ENCODE measurements around the gene ATCAY.
"Not testable (repeated sequence)": the region's sequence is repeated elsewhere in the genome, so short reads cannot be mapped to it uniquely, and the experiment has no call there.

Gene ATCAY

GRCh38 chr19:3857449-3858003 lies 23.0 kb upstream of the ATCAY start:
- no peak for DNase-seq

GRCh38 chr19:3860499-3860898 lies 20.0 kb upstream of the ATCAY start:
- DNase-seq: no peak

DNA sequence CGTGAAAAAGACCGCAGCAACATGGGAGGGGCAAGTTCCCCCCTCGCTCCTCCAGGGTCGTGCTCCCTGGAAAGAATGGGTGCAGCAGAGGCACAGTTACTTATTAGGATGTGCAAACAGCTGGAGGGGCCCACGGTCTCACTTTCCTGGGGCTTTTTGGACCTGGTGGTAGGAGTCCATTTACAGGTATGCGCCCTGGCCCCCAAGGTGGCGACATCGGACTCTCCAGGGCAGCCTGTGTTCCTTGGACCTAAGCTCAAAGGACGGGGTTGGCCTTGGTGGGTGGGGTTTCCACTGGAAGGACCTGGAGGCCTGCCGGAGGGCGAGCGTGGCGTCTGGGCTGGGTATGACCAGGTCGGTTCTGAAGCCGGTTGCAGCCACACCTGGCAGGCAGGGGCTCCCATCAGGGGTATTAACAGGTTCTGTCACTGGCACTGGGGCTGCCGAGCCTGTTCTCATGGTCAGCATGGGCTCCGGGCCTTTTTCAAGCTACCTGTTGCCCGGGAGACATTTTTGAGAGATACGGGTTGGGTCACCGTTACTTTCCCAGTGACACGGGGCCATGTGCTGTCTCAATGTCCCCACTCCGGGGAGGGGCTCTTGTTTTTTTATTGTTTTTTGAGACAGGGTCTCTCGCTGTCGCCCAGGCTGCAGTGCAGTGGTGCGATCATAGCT lies 17.5 kb upstream of the ATCAY start:
- DNase-seq: no peak

DNA sequence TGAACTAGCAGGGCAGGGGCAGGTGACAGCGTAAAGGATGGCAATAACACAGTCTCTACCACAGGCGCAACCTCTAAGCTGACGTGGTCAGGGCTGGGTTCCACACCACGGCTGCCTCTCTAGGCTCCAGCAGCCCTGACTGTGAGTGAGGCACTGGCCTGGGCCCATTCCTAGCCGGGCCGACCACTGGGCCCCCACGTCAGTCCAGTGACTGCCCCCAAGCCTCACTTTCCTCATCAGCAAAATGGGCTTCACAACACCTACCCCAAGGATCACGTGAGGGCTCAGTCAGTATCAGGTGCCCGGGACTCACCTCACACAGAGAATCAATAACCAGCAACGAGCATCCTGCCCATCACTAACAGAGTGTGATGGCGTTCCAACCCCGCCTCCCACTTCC lies 16.8 kb upstream of the ATCAY start:
- no peak for DNase-seq

DNA sequence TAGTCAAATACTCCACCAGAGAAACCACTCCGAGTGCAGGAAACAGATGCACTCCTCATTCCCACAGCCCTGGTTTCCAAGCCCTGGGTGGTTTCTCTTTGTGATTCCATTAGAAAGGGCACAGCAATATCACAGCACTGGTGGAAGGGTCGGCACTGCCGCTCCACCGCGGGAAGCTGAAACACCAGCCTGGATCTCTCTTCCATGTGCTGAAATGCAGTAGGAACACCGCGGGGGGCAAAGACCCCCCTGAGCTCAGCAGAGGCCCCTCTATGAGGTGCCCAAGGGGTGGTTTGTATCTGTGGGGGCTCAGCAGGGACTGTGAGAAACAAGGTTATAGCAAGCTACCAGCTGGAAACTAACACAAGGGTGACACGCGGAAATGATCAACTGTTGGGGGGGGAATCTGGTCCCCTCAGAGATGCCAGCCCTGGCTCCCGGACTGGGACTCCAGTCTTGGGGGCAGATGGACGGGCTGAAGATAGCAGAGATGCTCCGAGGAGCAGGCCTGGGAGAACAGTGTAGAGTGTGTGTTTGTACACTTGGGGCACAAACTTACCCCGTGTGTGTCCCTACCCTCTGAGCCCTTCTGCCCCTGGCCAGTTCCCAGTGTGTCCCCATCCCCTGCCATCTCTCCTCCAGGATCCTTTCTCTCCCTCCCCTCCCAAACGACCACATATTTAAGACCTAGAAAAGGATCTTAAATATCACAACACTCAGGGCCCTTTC lies 13.4 kb upstream of the ATCAY start:
- no peak for DNase-seq

GRCh38 chr19:3867971-3868769 lies 12.3 kb upstream of the ATCAY start:
- DNase-seq: no peak

DNA sequence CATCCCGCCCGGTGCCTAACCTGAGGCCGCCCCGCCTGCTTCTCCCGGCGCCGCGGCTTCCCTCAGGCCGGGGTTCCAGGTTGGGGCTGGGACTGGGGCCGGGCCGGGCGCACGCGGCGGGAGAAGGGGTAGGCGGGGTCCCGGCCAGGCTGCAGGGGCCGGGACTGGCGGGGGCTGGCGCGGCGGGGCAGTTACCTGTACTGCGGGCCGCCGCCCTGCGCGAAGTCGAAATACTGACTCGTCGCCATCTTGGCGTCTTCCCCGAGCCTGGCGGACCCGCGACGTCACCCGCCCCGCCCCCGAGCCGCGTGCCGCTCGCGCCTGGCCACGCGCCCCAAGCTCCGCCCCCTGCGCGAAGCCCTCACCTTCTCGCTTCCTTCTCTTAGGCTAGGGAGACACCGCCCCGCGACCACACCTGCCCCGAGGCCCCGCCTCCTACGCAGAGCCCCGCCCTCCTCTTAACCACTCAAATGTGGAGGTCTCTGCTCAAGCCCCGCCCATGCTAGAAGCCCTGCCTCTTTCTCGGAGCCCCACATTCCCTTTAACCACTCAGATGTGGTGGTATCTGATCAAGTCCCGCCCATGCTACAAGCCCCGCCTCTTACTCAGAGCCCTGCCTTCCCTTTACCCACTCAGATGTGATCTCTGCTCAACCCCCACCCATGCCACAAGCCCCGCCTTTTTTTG lies 11.6 kb upstream of the ATCAY start, which contains the start of gene ZFR2:
ZFR2 (minus strand) TSS at position 269 of the 687 bp plus-strand sequence; CDS start at position 248, 21 bp downstream.
- DNase-seq: peak; percentile 7

DNA sequence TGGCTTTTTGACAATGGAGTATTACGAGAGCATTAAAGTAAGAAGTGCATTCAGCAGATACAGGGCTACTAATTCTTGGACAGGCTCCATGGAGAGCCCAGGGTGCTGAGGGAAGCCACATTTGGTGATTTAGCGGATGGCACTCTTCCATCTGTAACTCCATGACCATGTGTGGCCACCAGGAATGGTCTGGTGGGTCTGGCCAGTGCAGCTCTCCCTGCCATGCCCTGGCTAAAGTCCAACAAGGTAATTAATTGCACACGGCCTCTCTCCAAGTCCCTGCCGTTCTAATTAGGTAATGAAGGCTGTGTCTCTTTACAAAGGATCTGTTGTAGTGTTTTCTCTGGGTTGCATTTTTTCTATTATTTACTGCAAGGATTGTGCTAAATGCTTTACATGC lies 7.3 kb upstream of the ATCAY start:
- DNase-seq: no peak

GRCh38 chr19:3874695-3875094 lies 5.8 kb upstream of the ATCAY start:
- DNase-seq: not testable (repeated sequence)

DNA sequence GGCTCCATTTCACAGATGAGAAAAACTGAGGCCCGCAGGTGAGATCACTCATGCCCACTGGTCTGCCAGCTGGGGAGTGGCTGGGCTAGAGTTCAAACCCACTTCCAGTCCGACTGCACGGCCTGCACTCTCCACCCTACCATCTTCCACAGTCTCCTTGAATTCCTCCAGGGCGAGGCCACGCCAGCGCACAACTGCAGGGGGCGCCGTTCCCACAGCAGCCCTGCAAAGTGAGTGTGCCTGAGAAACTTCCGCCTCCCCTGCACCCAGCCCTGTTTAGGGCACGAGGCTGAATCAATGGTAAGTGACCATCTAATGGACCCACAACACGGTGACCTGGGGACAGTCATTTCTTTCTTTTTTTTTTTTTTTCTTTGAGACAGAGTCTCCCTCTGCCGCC lies 829 bp upstream of the ATCAY start:
- no peak for DNase-seq

DNA sequence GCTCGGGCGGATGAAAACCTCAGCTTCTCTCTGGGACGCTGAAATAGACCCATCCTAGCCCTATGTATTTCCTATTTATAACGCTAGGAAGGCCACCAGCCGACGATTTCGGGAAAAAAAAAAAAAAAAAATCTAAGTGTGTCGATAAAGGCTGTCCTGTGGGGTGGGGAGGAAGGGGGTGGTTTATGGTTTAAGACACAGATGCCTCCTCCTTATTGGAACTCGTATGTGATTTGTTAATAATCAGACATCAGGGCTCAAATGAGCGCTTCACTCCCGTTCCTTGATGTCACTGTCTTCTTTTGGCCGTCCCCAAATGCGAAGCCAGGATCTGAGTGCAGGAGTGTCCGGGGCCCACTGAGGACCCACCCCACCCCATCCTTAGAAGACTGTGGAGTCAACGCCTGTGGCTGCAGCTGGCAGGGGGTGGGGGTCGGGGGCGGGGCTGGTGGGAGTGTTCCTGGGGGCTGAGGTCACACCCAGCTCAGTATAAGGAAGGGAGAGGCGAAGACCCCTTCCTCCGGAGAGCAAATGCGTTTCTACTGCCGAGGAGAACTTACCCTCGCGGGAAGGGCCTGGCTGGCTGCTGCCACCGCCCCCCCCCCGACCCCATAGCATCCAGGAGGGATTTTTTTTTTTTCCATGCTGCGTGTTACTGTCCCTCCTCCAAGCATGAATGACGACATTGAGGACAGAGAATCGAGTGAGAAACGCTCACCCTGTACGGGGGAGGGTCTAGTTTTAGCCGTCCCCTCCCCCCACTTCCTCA lies 971 bp downstream of the ATCAY start:
- DNase-seq: no peak

- no peak for DNase-seq
Observed at GRCh38 chr19:3882041-3882384, 1.5 kb downstream of the ATCAY start.

DNA sequence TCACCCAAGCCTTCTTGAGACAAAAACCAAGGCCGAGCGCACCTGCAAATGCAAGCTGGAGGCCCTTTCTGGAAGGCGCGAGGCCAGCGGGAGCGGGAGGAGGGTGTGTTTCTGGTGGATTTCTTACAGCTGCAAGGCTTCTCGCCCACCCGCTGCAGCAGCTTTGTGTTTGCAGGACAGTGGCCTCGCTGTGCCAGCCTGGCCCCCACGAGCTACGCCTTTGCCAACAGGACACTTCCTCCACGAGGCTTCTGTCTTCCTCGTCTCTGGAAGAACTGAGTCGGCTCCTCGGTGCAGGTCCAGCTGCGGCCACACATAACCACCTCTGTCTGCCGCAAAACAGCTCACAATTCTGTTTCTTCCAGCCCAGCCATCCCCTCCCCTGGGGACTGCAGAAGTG lies 10.1 kb downstream of the ATCAY start:
- no peak for DNase-seq

DNA sequence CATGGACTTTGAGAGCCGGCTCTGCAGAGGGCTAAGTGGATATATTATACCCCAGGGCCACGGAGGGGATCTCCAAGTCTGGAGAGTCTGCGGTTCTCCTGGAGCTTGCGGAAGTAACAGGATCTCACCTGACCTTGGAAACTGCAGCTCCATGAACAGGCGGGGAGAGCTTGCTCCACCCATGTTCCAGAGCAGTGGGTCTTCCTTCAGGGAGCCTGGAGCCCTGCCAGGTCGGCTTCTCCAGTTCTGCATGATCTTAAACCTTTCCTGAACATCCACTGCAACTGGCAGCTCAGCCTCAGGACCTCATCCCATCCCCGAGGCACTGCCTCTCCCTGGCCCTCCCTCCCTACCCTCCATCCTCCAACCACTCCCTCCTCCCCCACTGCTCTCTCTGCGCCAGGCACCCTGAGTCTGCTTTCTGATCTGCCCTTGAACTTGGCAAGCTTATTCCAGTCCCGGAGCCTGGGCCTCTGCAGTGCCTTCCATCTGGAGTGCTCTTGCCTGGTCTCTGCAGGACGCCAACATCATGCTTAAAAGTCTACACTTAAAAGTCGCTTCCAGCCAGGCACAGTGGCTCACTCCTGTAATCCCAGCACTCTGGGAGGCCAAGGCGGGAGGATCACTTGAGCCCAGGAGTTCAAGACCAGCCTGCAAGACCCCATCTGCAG lies 13.2 kb downstream of the ATCAY start:
- DNase-seq: no peak

GRCh38 chr19:3894959-3895358 lies 14.5 kb downstream of the ATCAY start:
- DNase-seq: not testable (repeated sequence)

DNA sequence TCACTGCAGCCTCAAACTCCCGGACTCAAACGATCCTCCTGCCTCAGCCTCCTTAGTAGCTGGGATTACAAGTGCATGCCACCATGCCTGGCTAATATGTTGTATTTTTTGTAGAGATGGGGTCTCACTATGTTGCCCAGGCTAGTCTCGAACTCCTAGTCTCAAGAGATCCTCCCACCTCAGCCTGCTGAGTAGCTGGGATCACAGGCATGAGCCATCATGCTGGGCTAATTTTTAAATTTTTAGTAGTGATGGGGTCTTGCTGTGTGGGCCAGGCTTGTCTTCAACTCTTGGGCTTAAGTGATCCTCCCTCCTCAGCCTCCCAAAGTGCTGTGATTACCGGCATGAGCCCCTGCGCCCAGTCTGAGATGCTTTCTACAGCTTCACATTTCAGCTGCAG lies 15.3 kb downstream of the ATCAY start:
- no peak for DNase-seq

DNA sequence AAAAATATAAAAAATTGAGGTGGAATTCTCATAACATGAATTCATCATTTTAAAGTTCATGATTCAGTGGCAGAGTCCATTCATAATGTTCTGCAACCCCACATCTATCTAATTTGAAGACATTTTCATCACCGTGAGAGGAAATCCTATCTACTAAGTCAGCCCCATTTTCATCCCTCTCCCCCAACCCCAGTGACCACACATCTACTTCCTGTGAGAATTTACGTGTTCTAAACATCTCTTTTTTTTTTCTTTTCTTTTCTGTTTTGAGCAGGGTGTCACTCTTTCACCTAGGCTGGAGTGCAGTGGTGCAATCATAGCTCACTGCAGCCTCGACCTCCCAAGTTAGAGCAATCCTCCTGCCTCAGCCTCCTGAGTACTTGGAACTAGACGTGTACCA lies 17.5 kb downstream of the ATCAY start:
- no peak for DNase-seq

DNA sequence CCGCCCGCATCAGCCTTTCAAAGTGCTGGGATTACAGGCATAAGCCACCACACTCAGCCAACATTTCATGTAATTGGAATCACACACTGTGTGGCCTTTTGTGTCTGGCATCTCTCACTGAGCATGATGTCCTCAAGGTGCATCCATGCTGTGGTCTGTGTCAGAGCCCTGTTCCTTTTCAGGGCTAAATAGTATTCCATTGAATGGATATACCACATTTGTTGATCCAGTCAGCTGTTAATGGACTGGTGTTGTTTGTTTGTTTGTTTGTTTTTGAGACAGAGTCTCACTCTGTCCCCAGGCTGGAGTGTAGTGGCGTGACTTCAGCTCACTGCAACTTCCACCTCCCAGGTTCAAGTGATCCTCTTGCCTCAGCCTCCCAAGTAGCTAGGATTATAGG lies 17.9 kb downstream of the ATCAY start:
- no peak for DNase-seq

DNA sequence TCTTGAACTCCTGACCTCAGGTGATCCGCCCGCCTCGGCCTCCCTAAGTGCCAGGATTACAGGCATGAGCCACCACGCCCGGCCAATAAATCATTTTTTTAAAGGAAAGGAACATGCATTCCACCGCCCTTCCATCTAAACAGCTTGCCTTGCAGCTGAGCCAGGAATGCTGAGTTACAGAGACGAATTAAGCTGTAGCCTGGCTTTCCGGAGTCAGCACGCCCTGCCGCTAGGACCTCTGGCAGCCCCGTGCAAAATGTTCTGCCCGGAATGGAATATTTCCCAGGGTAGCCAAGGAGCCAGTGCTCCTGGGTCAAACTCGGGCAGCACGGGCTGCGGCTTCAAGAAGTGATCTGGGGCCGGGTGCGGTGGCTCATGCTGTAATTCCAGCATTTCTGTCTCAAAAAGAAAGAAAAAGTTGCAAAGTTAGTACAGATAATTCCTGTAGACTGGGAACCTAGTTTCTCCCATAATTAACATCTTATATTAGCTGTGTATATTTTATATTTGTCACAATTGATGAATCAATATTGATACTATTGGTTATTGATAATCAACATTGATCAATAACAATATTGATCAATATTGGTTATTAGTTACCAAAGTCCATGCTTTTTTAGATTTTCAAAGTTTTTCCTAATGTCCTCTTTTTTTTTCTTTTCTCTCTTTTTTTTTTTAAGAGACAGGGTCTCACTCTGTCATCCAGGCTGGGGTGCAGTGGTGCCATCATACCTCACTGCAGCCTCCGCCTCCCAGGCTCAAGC lies 19.2 kb downstream of the ATCAY start:
- no peak for DNase-seq

DNA sequence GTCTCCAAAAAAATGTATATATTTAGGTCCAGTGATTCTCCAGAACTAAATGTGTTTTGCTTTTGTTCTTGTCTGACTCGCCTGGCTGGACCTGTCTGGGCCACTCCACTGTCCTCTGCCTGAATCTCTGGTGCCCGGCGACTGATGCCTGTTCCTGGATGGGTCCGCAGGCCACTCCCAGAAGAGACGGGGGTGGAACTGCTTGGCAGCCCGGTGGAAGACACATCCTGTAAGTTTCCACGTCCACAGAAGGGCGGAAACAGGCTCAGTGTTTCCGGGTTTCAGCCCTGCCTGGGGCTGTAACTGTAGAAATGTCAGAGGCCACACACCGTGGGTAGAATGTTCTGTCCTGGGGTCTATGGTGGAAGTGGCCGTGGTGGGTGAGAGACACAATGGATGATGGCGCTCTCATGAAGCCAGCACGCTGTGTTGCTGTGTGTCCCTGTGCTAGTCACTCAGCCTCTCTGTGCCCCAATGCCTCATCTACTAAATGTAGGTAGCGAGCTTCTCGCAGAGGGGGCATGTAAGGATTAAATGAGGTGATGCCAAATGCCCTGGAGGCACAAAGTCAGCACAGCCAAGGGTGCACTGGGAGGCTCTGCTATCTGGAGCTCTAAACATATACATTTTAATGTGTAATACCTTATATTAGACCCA lies 22.0 kb downstream of the ATCAY start:
- DNase-seq: no peak

Data from activated T-cell treated with anti-CD3 and anti-CD28 coated beads for 4 hours (primary cell).